GM12878 (cell line): ENCODE data around the gene SLC19A1. TPM values are rescaled to one million over a fixed set of nuclear protein-coding genes. Genes with fewer than 3 reads are reported as not detected.

Experiments
- ATAC-seq: fragments of 200-7000 bp; cut with Tn5 transposase; 3 replicates; pipeline ENCODE4 v1.9.1; 2020; ENCODE audit warnings: mild to moderate bottlenecking, moderate library complexity
- BruUV-seq: library from RNA; stranded (reverse); fragments of 400-500 nt; replicated peaks from 2 replicates; lab custom pipeline; 2021; lab: Mats Ljungman, UMichigan
- CTCF ChIA-PET: fragments of 300-600 bp; sonication (Branson Sonifier 250); formaldehyde crosslinking; extraction: SDS; loops from one replicate; lab custom pipeline; 2021; ENCODE audit warnings: inconsistent platforms; lab: Yijun Ruan, JAX
- POLR2A ChIA-PET: fragments of 350-600 bp; formaldehyde crosslinking; extraction: SDS; loops from one replicate; lab custom pipeline; 2021; ENCODE audit warnings: inconsistent platforms; lab: Charles Lee
- RAD21 ChIA-PET: fragments of 300-600 bp; sonication (Branson Sonifier 250); formaldehyde crosslinking; loops from one replicate; lab custom pipeline; 2023; ENCODE audit warnings: antibody characterized with exemption; ENCODE audit not compliant: unreplicated experiment; lab: Charles Lee
- SMC1A ChIA-PET: fragments of 300-600 bp; sonication (Branson Sonifier 250); formaldehyde crosslinking; loops from one replicate; lab custom pipeline; 2023; ENCODE audit not compliant: unreplicated experiment, uncharacterized antibody; lab: Charles Lee
- DNase-seq: peaks from one replicate; pipeline ENCODE4 v3.0.0-alpha.2; 2011; ENCODE audit warnings: low read depth, low spot score
- FAIRE-seq: peaks from 3 replicates; lab custom pipeline; 2011; peaks lifted over from hg19 to GRCh38; lab: Jason Lieb, UNC
- H2AFZ ChIP-seq: 2 replicates; pipeline ENCODE4 v1.6.0; 2011; ENCODE audit warnings: low read depth, low read length, control low read depth; ENCODE audit not compliant: control insufficient read depth
- H3K27ac ChIP-seq: 2 replicates; pipeline ENCODE4 v1.5.1; 2011; ENCODE audit warnings: control low read depth; ENCODE audit not compliant: control insufficient read depth, insufficient read depth
- H3K27me3 ChIP-seq, 2 experiments: replicated peaks in 1 of 2; 2 replicates each; pipeline versions ENCODE4 v1.6.0 to v1.6.1; 2011; ENCODE audit warnings: low read length in 1 of 2; ENCODE audit not compliant: control insufficient read depth in 2 of 2, insufficient read depth in 2 of 2
- H3K36me3 ChIP-seq, 2 experiments: 2 replicates each; pipeline ENCODE4 v1.5.1; 2011; ENCODE audit warnings: low read length in 1 of 2; ENCODE audit not compliant: control insufficient read depth in 2 of 2, insufficient read depth in 2 of 2
- H3K4me1 ChIP-seq: 2 replicates; pipeline ENCODE4 v1.6.1; 2011; ENCODE audit warnings: mild to moderate bottlenecking, low read length, moderate library complexity, mixed read lengths; ENCODE audit not compliant: control insufficient read depth, insufficient read depth
- H3K4me2 ChIP-seq: 2 replicates; pipeline ENCODE4 v1.6.0; 2011; ENCODE audit warnings: control low read depth; ENCODE audit not compliant: control insufficient read depth, insufficient read depth
- H3K4me3 ChIP-seq: fragments of 200-600 bp; sonication (generic); 2 replicates; pipeline ENCODE4 v1.5.1; 2016
- H3K79me2 ChIP-seq: 2 replicates; pipeline ENCODE4 v1.6.0; 2011; ENCODE audit warnings: low read length; ENCODE audit not compliant: control insufficient read depth, insufficient read depth
- H3K9ac ChIP-seq: 2 replicates; pipeline ENCODE4 v1.8.0; 2011; ENCODE audit warnings: low read length, control low read depth, mixed read lengths; ENCODE audit not compliant: control insufficient read depth, insufficient read depth
- H3K9me3 ChIP-seq: replicated peaks from 3 replicates; pipeline ENCODE4 v1.5.1; 2011; ENCODE audit warnings: mild to moderate bottlenecking, low read length; ENCODE audit not compliant: control insufficient read depth, insufficient read depth
- H4K20me1 ChIP-seq: 2 replicates; pipeline ENCODE4 v1.6.0; 2011; ENCODE audit not compliant: control insufficient read depth, insufficient read depth
- ASH2L ChIP-seq: fragments of 300-600, 200-600 bp; sonication (generic); IDR thresholded peaks from 2 replicates; pipeline ENCODE4 v1.6.1; 2017; ENCODE audit warnings: low read depth, mild to moderate bottlenecking, borderline replicate concordance
- IRF3 ChIP-seq: fragments of 450-650 bp; IDR thresholded peaks from 2 replicates; pipeline ENCODE4 v1.6.1; 2014; ENCODE audit warnings: mild to moderate bottlenecking
- MLLT1 ChIP-seq: fragments of 450-650 bp; IDR thresholded peaks from 2 replicates; pipeline ENCODE4 v1.6.1; 2016; ENCODE audit warnings: mild to moderate bottlenecking
- RAD51 ChIP-seq: fragments of 450-650 bp; IDR thresholded peaks from 2 replicates; pipeline ENCODE4 v1.6.1; 2016; ENCODE audit warnings: moderate library complexity, mild to moderate bottlenecking, inconsistent platforms
- RCOR1 ChIP-seq: conservative IDR thresholded peaks from 2 replicates; pipeline ENCODE4 v1.6.1; 2012; ENCODE audit warnings: low read depth, low read length, improper control_type of control experiment
- STAT3 ChIP-seq: IDR thresholded peaks from 2 replicates; pipeline ENCODE4 v1.6.1; 2011; ENCODE audit warnings: low read depth, low read length, improper control_type of control experiment
- TCF3 ChIP-seq: IDR thresholded peaks from 2 replicates; pipeline ENCODE4 v1.6.1; 2012; ENCODE audit warnings: low read depth, mild to moderate bottlenecking, low read length, borderline replicate concordance; ENCODE audit not compliant: insufficient read depth
- WGBS: methylation state at CpG from one replicate; pipeline ENCODE4 v1.1.6; 2016; ENCODE audit warnings: low lambda C conversion rate; ENCODE audit not compliant: insufficient replicate concordance, insufficient coverage; ENCODE audit errors: missing lambda C conversion rate; 5-methylcytosine and 5-hydroxymethylcytosine counted together
- in situ Hi-C: fragments of 300-500 bp; cut with MboI; formaldehyde crosslinking; loops from 9 replicates; pipeline ENCODE4 v1.14.3; 2018; ENCODE audit warnings: mixed read lengths
- intact Hi-C: fragments of 100-400 bp; cut with micrococcal nuclease; formaldehyde crosslinking; loops from one replicate; pipeline ENCODE4 v1.14.2; 2022; ENCODE audit not compliant: unreplicated experiment
- polyA plus RNA-seq, 11 experiments: library from polyadenylated mRNA; depleted of rRNA in 4 of 11; unstranded in 6 of 11; stranded (reverse) in 5 of 11; fragments of >200 nt; fragmentation: Nextera tagmentation in 4 of 11; fragmentation: Illumina TruSeq in 1 of 11; extraction: Ambion mirVana in 4 of 11; extraction: Trizol in 1 of 11; gene quantifications; 1 replicate in 1 of 11; 2 replicates in 10 of 11; pipeline versions ENCODE4 v1.2.1 to v1.2.3, GENCODE V29; 2011 to 2016; ENCODE audit warnings: inconsistent platforms in 2 of 11, missing spikeins in 2 of 11, low read depth in 1 of 11
- total RNA-seq, 4 experiments: library from RNA; depleted of rRNA in 3 of 4; stranded (reverse); fragments of >200 nt in 3 of 4; fragmentation: Illumina TruSeq in 1 of 4; extraction: Trizol in 1 of 4; gene quantifications; 2 replicates each; pipeline versions ENCODE4 v1.2.1 to v1.2.3, GENCODE V29; 2013 to 2021

The SLC19A1 gene
- total and polyA plus RNA-seq, 10 of the 15 experiments (the other 5 are each of a cell fraction or from before 2014, with no cell fraction given): 0.42 to 49.7 (median 12.2) TPM

- Histone ChIP-seq H3K79me2 (peaks cover 6% of the 10 kb centered on the region), H4K20me1 (no peaks in the 10 kb centered on the region), H3K27ac (no peak overlapping the region), H3K9me3 (peaks cover 5% of the 10 kb centered on the region), H3K27me3 (no peaks in the 10 kb centered on the region), H3K4me1 (peaks cover 20% of the 10 kb centered on the region), H3K4me3 (no peak overlapping the region), H3K4me2 (no peak overlapping the region), H2AFZ (no peak overlapping the region), H3K9ac (no peak overlapping the region), H3K36me3 (no peaks in the 10 kb centered on the region)
- whole genome bisulfite sequencing: 72% methylated on average over 33 of the region's 41 CpGs
- CTCF ChIA-PET: no interaction called here
- SMC1A ChIA-PET: no interaction called here
- intact Hi-C loops: loop anchor here (5.0 kb wide), 1 partner anchor 302 kb away; the partner anchor contains the start of gene POFUT2
- FAIRE-seq (no peak), DNase-seq (no peak), ATAC-seq (no peak)
- no TSS peak for BruUV-seq
- POLR2A ChIA-PET: no interaction called here
- TF ChIP-seq MLLT1 (no peak), STAT3 (no peak), ASH2L (no peak)
- in situ Hi-C loops: no loop called here
- RAD21 ChIA-PET: interaction anchor here (1.6 kb wide), 1 partner anchor 33 kb away, joined by 3 read pairs; no protein-coding TSS in a partner anchor
These were observed 47.5 kb upstream of the SLC19A1 start for GRCh38 chr21:45589686-45590245.

GRCh38 chr21:45588871-45589491 is 46.7 kb upstream of the SLC19A1 start:
- RAD21 ChIA-PET: interaction anchor here (1.6 kb wide), 1 partner anchor 32 kb away, joined by 3 read pairs; no protein-coding TSS in a partner anchor
- H3K27me3 ChIP-seq: no peaks in the 10 kb centered on the region
- BruUV-seq: no TSS peak
- intact Hi-C loops: no loop called here
- H3K36me3 ChIP-seq: no peaks in the 10 kb centered on the region
- POLR2A ChIA-PET: no interaction called here
- SMC1A ChIA-PET: no interaction called here
- TF ChIP-seq TCF3: no peak
- TF ChIP-seq RCOR1: no peak
- TF ChIP-seq RAD51: 0 out of 2 replicates have a peak, but pooled peaks have one; percentile 12
- no peak for TF ChIP-seq IRF3
- in situ Hi-C loops: no loop called here
- no peak overlapping the region for H3K4me3 ChIP-seq
- no peak overlapping the region for H2AFZ ChIP-seq
- peaks cover 4% of the 10 kb centered on the region for H3K79me2 ChIP-seq
- CTCF ChIA-PET: interaction anchor here (0.9 kb wide), 1 partner anchor 13 kb away, joined by 3 read pairs; no protein-coding TSS in a partner anchor
- DNase-seq: no peak
- H4K20me1 ChIP-seq: no peaks in the 10 kb centered on the region
- H3K9ac ChIP-seq: no peak overlapping the region
- peaks cover 5% of the 10 kb centered on the region for H3K9me3 ChIP-seq
- no peak for ATAC-seq
- H3K4me2 ChIP-seq: no peak overlapping the region
- H3K4me1 ChIP-seq: peaks cover 20% of the 10 kb centered on the region
- WGBS: 49% methylated on average over 5 of the region's 5 CpGs
- no peak for FAIRE-seq
- H3K27ac ChIP-seq: no peak overlapping the region
